ENCODE data around the gene LOC128125822.

DNA sequence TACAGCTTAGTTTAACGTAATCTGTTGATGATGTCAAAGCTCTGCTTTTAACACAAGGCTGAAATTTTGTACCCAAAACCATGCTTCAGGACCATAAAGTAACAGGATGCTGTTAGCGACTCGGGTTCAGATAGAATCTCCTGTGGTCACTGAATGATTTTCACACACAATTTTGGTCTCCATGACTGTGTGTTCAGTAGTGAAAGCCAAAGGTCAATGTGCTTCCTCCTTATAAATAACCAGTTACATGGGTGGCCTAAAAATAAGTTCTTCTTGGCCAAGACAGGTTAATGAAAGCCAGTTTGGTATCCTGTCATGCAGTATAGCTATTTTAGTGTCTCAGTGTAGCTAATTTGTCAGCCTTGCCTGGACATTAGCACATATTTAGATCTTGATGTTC lies 19.1 kb upstream of the LOC128125822 start:
- no peak for TF ChIP-seq CTCF (conservative IDR thresholded peaks at IDR 0.05 in 1 of 2, IDR thresholded peaks at IDR 0.05 in 1 of 2; ENCODE audit: extremely low read depth in 1 of 2, insufficient read depth in 1 of 2, low read depth in 1 of 2, low read length in 2 of 2)
- no peak for TF ChIP-seq EZH2 (IDR thresholded peaks at IDR 0.05; ENCODE audit: borderline replicate concordance, low read length)

Data from mammary epithelial cell (primary cell).